NB4 (cell line): Measurements from ENCODE around the gene RBM4.

ENCODE experiments used
- CTCF ChIP-seq: IDR thresholded peaks from one replicate; pipeline ENCODE4 v1.5.1; 2012; ENCODE audit warnings: low read depth, low read length
- MYC ChIP-seq: IDR thresholded peaks from 2 replicates; pipeline ENCODE4 v1.6.1; 2011; ENCODE audit warnings: low read depth, low read length
- POLR2A ChIP-seq: IDR thresholded peaks from 2 replicates; pipeline ENCODE4 v1.6.1; 2011; ENCODE audit warnings: mild to moderate bottlenecking; ENCODE audit not compliant: insufficient read length; ENCODE audit errors: extremely low read depth
- TF ChIP-seq, protein P1 (sequence below): IDR thresholded peaks from 2 replicates; pipeline ENCODE4 v1.6.1; 2011; ENCODE audit warnings: low read depth, low read length

DNA sequence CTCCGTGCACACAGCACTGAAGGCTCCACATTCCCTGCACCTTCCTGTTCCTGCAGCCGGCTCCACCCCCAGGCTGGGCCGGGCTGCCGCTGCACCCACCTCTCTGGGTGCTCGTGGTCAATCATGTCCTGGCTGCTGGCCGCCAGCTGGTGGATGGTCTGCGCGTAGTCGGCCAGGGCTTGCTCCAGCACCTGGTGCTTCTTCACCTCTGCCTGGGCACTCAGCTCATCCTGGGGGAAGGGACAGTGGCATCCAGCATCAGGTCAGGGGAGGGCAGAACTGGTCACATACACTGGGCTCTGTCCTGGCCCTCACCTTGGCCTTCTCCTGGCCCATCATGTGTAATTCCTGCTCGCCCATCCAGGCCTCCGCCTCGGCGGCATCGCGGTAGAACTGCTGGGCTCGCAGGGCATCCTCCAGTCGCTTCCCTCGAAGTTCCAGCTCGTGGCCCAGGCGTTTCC lies 54.4 kb downstream of the RBM4 start:
- TF ChIP-seq CTCF = no peak
- TF ChIP-seq POLR2A = no peak
- no peak for TF ChIP-seq MYC
- TF ChIP-seq, protein P1, sequence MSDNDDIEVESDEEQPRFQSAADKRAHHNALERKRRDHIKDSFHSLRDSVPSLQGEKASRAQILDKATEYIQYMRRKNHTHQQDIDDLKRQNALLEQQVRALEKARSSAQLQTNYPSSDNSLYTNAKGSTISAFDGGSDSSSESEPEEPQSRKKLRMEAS = no peak
